AG10803 (cell line): ENCODE results near the gene FAM47E.
A peak's percentile ranks its signal among the peaks of the same experiment; 100 is the strongest.

Experiments
- DNase-seq: peaks from one replicate; pipeline ENCODE4 v3.0.0; 2010; ENCODE audit warnings: low read depth
- H3K4me3 ChIP-seq: 2 replicates; pipeline ENCODE4 v1.5.1; 2011; ENCODE audit warnings: mild to moderate bottlenecking, low read length, control low read depth
- CTCF ChIP-seq: conservative IDR thresholded peaks from 2 replicates; pipeline ENCODE4 v1.5.1; 2011; ENCODE audit warnings: mild to moderate bottlenecking, low read length, control low read depth, inconsistent platforms

FAM47E gene

DNA sequence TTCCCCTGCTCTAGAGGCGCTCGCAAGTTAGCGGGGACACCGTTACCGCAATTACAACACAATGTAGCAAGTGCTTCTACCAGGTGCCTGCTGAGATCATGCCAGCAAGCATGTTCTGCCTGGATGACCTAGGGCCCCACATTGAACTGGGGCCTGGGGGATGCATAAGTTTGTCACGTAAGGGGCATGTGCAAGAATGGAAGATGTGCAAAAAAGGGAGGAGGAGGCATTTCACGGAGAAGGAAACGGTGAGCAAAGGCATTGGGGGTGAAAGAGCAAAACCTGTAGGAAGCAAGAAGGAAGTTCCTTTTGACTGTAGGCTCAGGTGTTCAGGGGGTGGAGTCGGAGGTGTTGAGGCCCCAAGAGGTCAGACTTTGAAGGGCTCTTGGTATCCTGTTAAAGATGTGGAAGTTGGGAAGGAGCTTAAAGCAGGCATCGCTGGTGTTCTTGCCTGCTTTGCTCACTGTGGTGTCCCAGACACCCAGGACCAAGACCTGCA, 37.3 kb upstream of the FAM47E start:
- DNase-seq, result no peak
- no peak for TF ChIP-seq CTCF
- H3K4me3 ChIP-seq, result peak overlapping the region; percentile 85

GRCh38 chr4:76215077-76215476, 36.4 kb upstream of the FAM47E start:
- no peak overlapping the region for H3K4me3 ChIP-seq
- no peak for DNase-seq
- no peak for TF ChIP-seq CTCF

GRCh38 chr4:76216524-76216923, 35.0 kb upstream of the FAM47E start:
- H3K4me3 ChIP-seq, result no peak overlapping the region
- DNase-seq, result no peak
- no peak for TF ChIP-seq CTCF

DNA sequence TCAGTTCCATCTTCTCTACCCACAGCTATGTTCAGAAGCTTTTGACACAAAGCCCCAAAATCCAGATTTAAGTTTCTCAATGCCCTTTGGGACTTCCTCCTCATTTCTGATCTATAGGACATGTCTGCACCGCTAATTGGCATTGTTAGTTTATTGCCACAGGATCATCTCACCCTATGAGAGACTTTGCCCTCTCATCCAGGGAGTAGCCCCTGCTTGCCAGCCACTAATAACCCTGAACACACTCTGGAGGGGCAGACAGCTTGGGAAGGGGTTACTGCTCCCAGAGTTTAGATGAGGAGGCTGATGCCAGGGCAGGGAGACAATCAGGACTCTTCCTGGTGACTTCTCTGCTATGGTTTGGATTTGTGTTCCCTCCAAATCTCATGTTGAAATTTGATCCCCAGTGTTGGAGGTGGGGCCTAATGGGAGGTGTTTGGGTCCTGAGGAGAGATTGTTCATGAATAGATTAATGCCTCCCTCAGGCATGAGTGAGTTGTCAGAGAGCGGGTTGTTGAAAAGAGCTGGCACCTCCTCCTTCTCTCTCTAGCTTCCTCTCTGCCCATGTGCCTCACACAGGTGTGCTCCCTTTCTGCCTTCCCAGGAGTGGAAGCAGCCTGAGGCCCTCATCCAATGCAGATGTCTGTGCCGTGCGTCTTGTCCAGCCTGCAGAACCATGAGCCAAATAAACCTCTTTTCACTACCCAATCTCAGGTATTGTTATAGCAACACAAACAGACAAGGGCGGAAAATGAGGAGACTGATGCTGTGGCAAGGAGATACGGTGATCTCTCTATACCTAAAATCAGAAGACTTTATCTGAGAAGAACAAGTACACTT, 34.3 kb upstream of the FAM47E start:
- no peak for TF ChIP-seq CTCF
- no peak overlapping the region for H3K4me3 ChIP-seq
- DNase-seq, result no peak

- peak; percentile 72 for DNase-seq
- H3K4me3 ChIP-seq, result no peak overlapping the region
- no peak for TF ChIP-seq CTCF
Observed at GRCh38 chr4:76219299-76220055, 32.0 kb upstream of the FAM47E start.

GRCh38 chr4:76224171-76224570, 27.4 kb upstream of the FAM47E start:
- H3K4me3 ChIP-seq, result no peak overlapping the region
- DNase-seq, result no peak
- TF ChIP-seq CTCF, result no peak
